GM12878 (cell line): Measurements from ENCODE around the gene GCH1. TPM values are rescaled to one million over a fixed set of nuclear protein-coding genes. Genes with fewer than 3 reads are reported as not detected.

Experiments used
- ATAC-seq: fragments of 200-7000 bp; cut with Tn5 transposase; 3 replicates; pipeline ENCODE4 v1.9.1; 2020; ENCODE audit warnings: mild to moderate bottlenecking, moderate library complexity
- BruUV-seq: library from RNA; stranded (reverse); fragments of 400-500 nt; replicated peaks from 2 replicates; lab custom pipeline; 2021; lab: Mats Ljungman, UMichigan
- CTCF ChIA-PET: fragments of 300-600 bp; sonication (Branson Sonifier 250); formaldehyde crosslinking; extraction: SDS; loops from one replicate; lab custom pipeline; 2021; ENCODE audit warnings: inconsistent platforms; lab: Yijun Ruan, JAX
- POLR2A ChIA-PET: fragments of 350-600 bp; formaldehyde crosslinking; extraction: SDS; loops from one replicate; lab custom pipeline; 2021; ENCODE audit warnings: inconsistent platforms; lab: Charles Lee
- RAD21 ChIA-PET: fragments of 300-600 bp; sonication (Branson Sonifier 250); formaldehyde crosslinking; loops from one replicate; lab custom pipeline; 2023; ENCODE audit warnings: antibody characterized with exemption; ENCODE audit not compliant: unreplicated experiment; lab: Charles Lee
- SMC1A ChIA-PET: fragments of 300-600 bp; sonication (Branson Sonifier 250); formaldehyde crosslinking; loops from one replicate; lab custom pipeline; 2023; ENCODE audit not compliant: unreplicated experiment, uncharacterized antibody; lab: Charles Lee
- DNase-seq: peaks from one replicate; pipeline ENCODE4 v3.0.0-alpha.2; 2011; ENCODE audit warnings: low read depth, low spot score
- FAIRE-seq: peaks from 3 replicates; lab custom pipeline; 2011; peaks lifted over from hg19 to GRCh38; lab: Jason Lieb, UNC
- H2AFZ ChIP-seq: 2 replicates; pipeline ENCODE4 v1.6.0; 2011; ENCODE audit warnings: low read depth, low read length, control low read depth; ENCODE audit not compliant: control insufficient read depth
- H3K27ac ChIP-seq: 2 replicates; pipeline ENCODE4 v1.5.1; 2011; ENCODE audit warnings: control low read depth; ENCODE audit not compliant: control insufficient read depth, insufficient read depth
- H3K27me3 ChIP-seq, 2 experiments: replicated peaks in 1 of 2; 2 replicates each; pipeline versions ENCODE4 v1.6.0 to v1.6.1; 2011; ENCODE audit warnings: low read length in 1 of 2; ENCODE audit not compliant: control insufficient read depth in 2 of 2, insufficient read depth in 2 of 2
- H3K36me3 ChIP-seq, 2 experiments: 2 replicates each; pipeline ENCODE4 v1.5.1; 2011; ENCODE audit warnings: low read length in 1 of 2; ENCODE audit not compliant: control insufficient read depth in 2 of 2, insufficient read depth in 2 of 2
- H3K4me1 ChIP-seq: 2 replicates; pipeline ENCODE4 v1.6.1; 2011; ENCODE audit warnings: mild to moderate bottlenecking, low read length, moderate library complexity, mixed read lengths; ENCODE audit not compliant: control insufficient read depth, insufficient read depth
- H3K4me2 ChIP-seq: 2 replicates; pipeline ENCODE4 v1.6.0; 2011; ENCODE audit warnings: control low read depth; ENCODE audit not compliant: control insufficient read depth, insufficient read depth
- H3K4me3 ChIP-seq: fragments of 200-600 bp; sonication (generic); 2 replicates; pipeline ENCODE4 v1.5.1; 2016
- H3K79me2 ChIP-seq: 2 replicates; pipeline ENCODE4 v1.6.0; 2011; ENCODE audit warnings: low read length; ENCODE audit not compliant: control insufficient read depth, insufficient read depth
- H3K9ac ChIP-seq: 2 replicates; pipeline ENCODE4 v1.8.0; 2011; ENCODE audit warnings: low read length, control low read depth, mixed read lengths; ENCODE audit not compliant: control insufficient read depth, insufficient read depth
- H3K9me3 ChIP-seq: replicated peaks from 3 replicates; pipeline ENCODE4 v1.5.1; 2011; ENCODE audit warnings: mild to moderate bottlenecking, low read length; ENCODE audit not compliant: control insufficient read depth, insufficient read depth
- H4K20me1 ChIP-seq: 2 replicates; pipeline ENCODE4 v1.6.0; 2011; ENCODE audit not compliant: control insufficient read depth, insufficient read depth
- ATF3 ChIP-seq: IDR thresholded peaks from 2 replicates; pipeline ENCODE4 v1.6.1; 2011; ENCODE audit warnings: low read depth, mild to moderate bottlenecking, low read length, moderate library complexity, borderline replicate concordance; ENCODE audit errors: extremely low read depth
- BACH1 ChIP-seq: fragments of 450-650 bp; IDR thresholded peaks from 2 replicates; pipeline ENCODE4 v1.6.1; 2017; ENCODE audit warnings: mild to moderate bottlenecking, borderline replicate concordance
- CREB1 ChIP-seq: IDR thresholded peaks from 2 replicates; pipeline ENCODE4 v1.6.1; 2012; ENCODE audit warnings: low read depth, mild to moderate bottlenecking, inconsistent platforms
- ESRRA ChIP-seq: IDR thresholded peaks from 2 replicates; pipeline ENCODE4 v1.6.1; 2012; ENCODE audit warnings: mild to moderate bottlenecking, low read length, improper control_type of control experiment
- FOS ChIP-seq: IDR thresholded peaks from 3 replicates; pipeline ENCODE4 v1.6.1; 2011; ENCODE audit warnings: borderline replicate concordance; ENCODE audit not compliant: insufficient read length; ENCODE audit errors: extremely low read depth
- HCFC1 ChIP-seq: fragments of 150-350 bp; IDR thresholded peaks from 2 replicates; pipeline ENCODE4 v1.6.1; 2014; ENCODE audit warnings: low read length
- HDGF ChIP-seq: fragments of 450-650 bp; IDR thresholded peaks from 2 replicates; pipeline ENCODE4 v1.6.1; 2016; ENCODE audit warnings: antibody characterized with exemption
- NR2C1 ChIP-seq: fragments of 450-650 bp; IDR thresholded peaks from 2 replicates; pipeline ENCODE4 v1.6.1; 2017; ENCODE audit warnings: antibody characterized with exemption, mild to moderate bottlenecking, moderate library complexity
- PML ChIP-seq: IDR thresholded peaks from 2 replicates; pipeline ENCODE4 v1.6.1; 2012; ENCODE audit warnings: low read length, inconsistent platforms
- PRDM15 ChIP-seq: fragments of 450-650 bp; formaldehyde crosslinking; IDR thresholded peaks from 2 replicates; pipeline ENCODE4 v1.4.0; 2020; ENCODE audit warnings: mild to moderate bottlenecking, moderate library complexity
- RAD51 ChIP-seq: fragments of 450-650 bp; IDR thresholded peaks from 2 replicates; pipeline ENCODE4 v1.6.1; 2016; ENCODE audit warnings: moderate library complexity, mild to moderate bottlenecking, inconsistent platforms
- RB1 ChIP-seq: fragments of 450-650 bp; formaldehyde crosslinking; IDR thresholded peaks from 2 replicates; pipeline ENCODE4 v1.6.1; 2017; ENCODE audit warnings: mild to moderate bottlenecking, borderline replicate concordance
- SIN3A ChIP-seq: IDR thresholded peaks from 2 replicates; pipeline ENCODE4 v1.6.1; 2012; ENCODE audit warnings: low read depth, low read length, improper control_type of control experiment
- SP1 ChIP-seq: IDR thresholded peaks from one replicate; pipeline ENCODE4 v1.6.1; 2011; ENCODE audit warnings: low read depth, low read length
- YY1 ChIP-seq: IDR thresholded peaks from 2 replicates; pipeline ENCODE4 v1.6.1; 2011; ENCODE audit warnings: low read depth, mild to moderate bottlenecking, low read length
- ZNF274 ChIP-seq: IDR thresholded peaks from one replicate; pipeline ENCODE4 v1.8.0; 2011; ENCODE audit not compliant: insufficient read length, insufficient read depth
- WGBS: methylation state at CpG from one replicate; pipeline ENCODE4 v1.1.6; 2016; ENCODE audit warnings: low lambda C conversion rate; ENCODE audit not compliant: insufficient replicate concordance, insufficient coverage; ENCODE audit errors: missing lambda C conversion rate; 5-methylcytosine and 5-hydroxymethylcytosine counted together
- in situ Hi-C: fragments of 300-500 bp; cut with MboI; formaldehyde crosslinking; loops from 9 replicates; pipeline ENCODE4 v1.14.3; 2018; ENCODE audit warnings: mixed read lengths
- intact Hi-C: fragments of 100-400 bp; cut with micrococcal nuclease; formaldehyde crosslinking; loops from one replicate; pipeline ENCODE4 v1.14.2; 2022; ENCODE audit not compliant: unreplicated experiment
- polyA plus RNA-seq, 11 experiments: library from polyadenylated mRNA; depleted of rRNA in 4 of 11; unstranded in 6 of 11; stranded (reverse) in 5 of 11; fragments of >200 nt; fragmentation: Nextera tagmentation in 4 of 11; fragmentation: Illumina TruSeq in 1 of 11; extraction: Ambion mirVana in 4 of 11; extraction: Trizol in 1 of 11; gene quantifications; 1 replicate in 1 of 11; 2 replicates in 10 of 11; pipeline versions ENCODE4 v1.2.1 to v1.2.3, GENCODE V29; 2011 to 2016; ENCODE audit warnings: inconsistent platforms in 2 of 11, missing spikeins in 2 of 11, low read depth in 1 of 11
- total RNA-seq, 4 experiments: library from RNA; depleted of rRNA in 3 of 4; stranded (reverse); fragments of >200 nt in 3 of 4; fragmentation: Illumina TruSeq in 1 of 4; extraction: Trizol in 1 of 4; gene quantifications; 2 replicates each; pipeline versions ENCODE4 v1.2.1 to v1.2.3, GENCODE V29; 2013 to 2021

GCH1 gene
- total and polyA plus RNA-seq, 10 of the 15 experiments (the other 5 are each of a cell fraction or from before 2014, with no cell fraction given): 25.1 to 37.0 (median 33.8) TPM

GRCh38 chr14:54798465-54799124, 104.0 kb downstream of the GCH1 start:
- no peaks in the 10 kb centered on the region for H4K20me1 ChIP-seq
- no peak overlapping the region for H3K9ac ChIP-seq
- no peak overlapping the region for H2AFZ ChIP-seq
- BruUV-seq: no TSS peak
- no peaks in the 10 kb centered on the region for H3K36me3 ChIP-seq
- ChIA-PET CTCF (no interaction called here), POLR2A (no interaction called here), RAD21 (no interaction called here), SMC1A (no interaction called here)
- no peak for DNase-seq
- 77% methylated on average over 9 of the region's 9 CpGs for WGBS
- no peak overlapping the region for H3K4me3 ChIP-seq
- H3K27ac ChIP-seq: no peak overlapping the region
- in situ Hi-C loops: no loop called here
- no peaks in the 10 kb centered on the region for H3K4me1 ChIP-seq
- H3K4me2 ChIP-seq: no peak overlapping the region
- ATAC-seq: no peak
- no peak for FAIRE-seq
- intact Hi-C loops: no loop called here
- no peaks in the 10 kb centered on the region for H3K79me2 ChIP-seq
- peaks cover 0 to 3% of the 10 kb centered on the region in 2 experiments; a peak in 2 of 4 replicates for H3K27me3 ChIP-seq
- TF ChIP-seq ZNF274 (no peak), PML (no peak)
- H3K9me3 ChIP-seq: no peaks in the 10 kb centered on the region; the same call in 2 of the 3 replicates

GRCh38 chr14:54797986-54798385, 104.6 kb downstream of the GCH1 start:
- 46% methylated on average over 4 of the region's 4 CpGs for WGBS
- BruUV-seq: no TSS peak
- intact Hi-C loops: no loop called here
- no peak for ATAC-seq
- ChIA-PET SMC1A (no interaction called here), CTCF (interaction anchor here (2.0 kb wide), 1 partner anchor 234 kb away, joined by 8 read pairs; no protein-coding TSS in a partner anchor), RAD21 (no interaction called here), POLR2A (no interaction called here)
- Histone ChIP-seq H3K4me2 (no peak overlapping the region), H3K4me3 (no peak overlapping the region), H3K4me1 (no peaks in the 10 kb centered on the region), H3K9ac (no peak overlapping the region), H4K20me1 (no peaks in the 10 kb centered on the region), H3K27ac (no peak overlapping the region), H3K79me2 (no peaks in the 10 kb centered on the region), H3K9me3 (no peaks in the 10 kb centered on the region; the same call in 2 of the 3 replicates), H3K36me3 (no peaks in the 10 kb centered on the region), H3K27me3 (peaks cover 0 to 3% of the 10 kb centered on the region in 2 experiments; a peak in 2 of 4 replicates), H2AFZ (no peak overlapping the region)
- no peak for DNase-seq
- in situ Hi-C loops: no loop called here
- FAIRE-seq: no peak
- TF ChIP-seq SIN3A (no peak), SP1 (no peak), PRDM15 (no peak), FOS (no peak), CREB1 (no peak), ESRRA (no peak), ATF3 (no peak), BACH1 (no peak), RB1 (no peak), RAD51 (no peak), HDGF (no peak), YY1 (no peak), NR2C1 (no peak), HCFC1 (no peak)
